Osteocyte (in vitro differentiated cells): Measurements from ENCODE around the gene DHX36. TPM values are rescaled to one million over a fixed set of nuclear protein-coding genes. Genes with fewer than 3 reads are reported as not detected.

Experiments used
- DNase-seq: peaks from one replicate; pipeline ENCODE4 v3.0.0; 2021; ENCODE audit warnings: mixed read lengths; ENCODE audit not compliant: unreplicated experiment; ENCODE audit errors: extremely low spot score
- H3K27ac Mint-ChIP-seq: one replicate; pipeline ENCODE4 v1.8.0; 2021; ENCODE audit warnings: mild to moderate bottlenecking, mixed read lengths; ENCODE audit not compliant: unreplicated experiment
- H3K27me3 Mint-ChIP-seq: one replicate; pipeline ENCODE4 v1.8.0; 2021; ENCODE audit warnings: mixed read lengths; ENCODE audit not compliant: unreplicated experiment
- H3K36me3 Mint-ChIP-seq: one replicate; pipeline ENCODE4 v1.8.0; 2021; ENCODE audit warnings: mixed read lengths; ENCODE audit not compliant: unreplicated experiment
- H3K4me1 Mint-ChIP-seq: one replicate; pipeline ENCODE4 v1.8.0; 2021; ENCODE audit warnings: mixed read lengths; ENCODE audit not compliant: unreplicated experiment
- H3K4me3 Mint-ChIP-seq: one replicate; pipeline ENCODE4 v1.8.0; 2021; ENCODE audit warnings: mild to moderate bottlenecking, moderate library complexity, mixed read lengths; ENCODE audit not compliant: unreplicated experiment
- H3K9me3 Mint-ChIP-seq: one replicate; pipeline ENCODE4 v1.8.0; 2021; ENCODE audit warnings: mixed read lengths; ENCODE audit not compliant: unreplicated experiment
- total RNA-seq: library from RNA; stranded (reverse); gene quantifications from 2 replicates; pipeline ENCODE4 v1.2.1, GENCODE V29; 2021
- TF ChIP-seq, protein P1 (sequence below): fragments of 200-600 bp; sonication (generic); IDR thresholded peaks from 2 replicates; pipeline ENCODE4 v1.5.0; 2021; ENCODE audit warnings: antibody characterized with exemption, mild to moderate bottlenecking, moderate library complexity

The DHX36 gene
- total RNA-seq, 1 donor from 2014 or later: 68.2 TPM

GRCh38 chr3:154294016-154294415, 30.3 kb downstream of the DHX36 start:
- H3K9me3 Mint-ChIP-seq: no peaks in the 10 kb centered on the region
- no peak overlapping the region for H3K4me3 Mint-ChIP-seq
- TF ChIP-seq, protein P1, sequence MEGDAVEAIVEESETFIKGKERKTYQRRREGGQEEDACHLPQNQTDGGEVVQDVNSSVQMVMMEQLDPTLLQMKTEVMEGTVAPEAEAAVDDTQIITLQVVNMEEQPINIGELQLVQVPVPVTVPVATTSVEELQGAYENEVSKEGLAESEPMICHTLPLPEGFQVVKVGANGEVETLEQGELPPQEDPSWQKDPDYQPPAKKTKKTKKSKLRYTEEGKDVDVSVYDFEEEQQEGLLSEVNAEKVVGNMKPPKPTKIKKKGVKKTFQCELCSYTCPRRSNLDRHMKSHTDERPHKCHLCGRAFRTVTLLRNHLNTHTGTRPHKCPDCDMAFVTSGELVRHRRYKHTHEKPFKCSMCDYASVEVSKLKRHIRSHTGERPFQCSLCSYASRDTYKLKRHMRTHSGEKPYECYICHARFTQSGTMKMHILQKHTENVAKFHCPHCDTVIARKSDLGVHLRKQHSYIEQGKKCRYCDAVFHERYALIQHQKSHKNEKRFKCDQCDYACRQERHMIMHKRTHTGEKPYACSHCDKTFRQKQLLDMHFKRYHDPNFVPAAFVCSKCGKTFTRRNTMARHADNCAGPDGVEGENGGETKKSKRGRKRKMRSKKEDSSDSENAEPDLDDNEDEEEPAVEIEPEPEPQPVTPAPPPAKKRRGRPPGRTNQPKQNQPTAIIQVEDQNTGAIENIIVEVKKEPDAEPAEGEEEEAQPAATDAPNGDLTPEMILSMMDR: no peak
- peaks cover 54% of the 10 kb centered on the region for H3K36me3 Mint-ChIP-seq
- no peak overlapping the region for H3K27ac Mint-ChIP-seq
- no peaks in the 10 kb centered on the region for H3K4me1 Mint-ChIP-seq
- H3K27me3 Mint-ChIP-seq: no peaks in the 10 kb centered on the region
- no peak for DNase-seq

DNA sequence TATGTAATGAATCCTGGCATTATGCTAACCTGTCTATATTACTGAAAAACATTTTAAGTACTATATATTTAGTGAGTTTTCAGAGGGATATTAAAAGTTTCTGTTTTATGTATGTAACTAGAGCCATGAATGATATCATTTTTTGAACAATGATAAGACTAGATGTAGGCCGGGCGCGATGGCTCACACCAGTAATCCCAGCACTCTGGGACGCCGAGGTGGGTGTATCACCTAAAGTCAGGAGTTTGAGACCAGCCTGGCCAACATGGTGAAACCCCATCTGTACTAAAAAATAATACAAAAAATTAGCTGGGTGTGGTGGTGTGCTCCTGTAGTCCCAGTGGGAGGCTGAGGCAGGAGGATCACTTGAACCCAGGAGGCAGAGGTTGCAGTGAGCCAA, 34.1 kb downstream of the DHX36 start:
- peaks cover 58% of the 10 kb centered on the region for H3K36me3 Mint-ChIP-seq

GRCh38 chr3:154285221-154285620, 39.1 kb downstream of the DHX36 start:
- peaks cover 65% of the 10 kb centered on the region for H3K36me3 Mint-ChIP-seq
- H3K4me3 Mint-ChIP-seq: no peak overlapping the region
- TF ChIP-seq, protein P1: no peak
- no peaks in the 10 kb centered on the region for H3K9me3 Mint-ChIP-seq
- H3K4me1 Mint-ChIP-seq: no peaks in the 10 kb centered on the region
- no peak overlapping the region for H3K27ac Mint-ChIP-seq
- H3K27me3 Mint-ChIP-seq: no peaks in the 10 kb centered on the region
- no peak for DNase-seq

More for the DNA sequence above, 34.1 kb downstream of the DHX36 start:
- TF ChIP-seq, protein P1: no peak
- Mint-ChIP-seq H3K9me3 (no peaks in the 10 kb centered on the region), H3K4me3 (no peak overlapping the region), H3K27me3 (no peaks in the 10 kb centered on the region), H3K27ac (no peak overlapping the region), H3K4me1 (no peaks in the 10 kb centered on the region)
- no peak for DNase-seq

DNA sequence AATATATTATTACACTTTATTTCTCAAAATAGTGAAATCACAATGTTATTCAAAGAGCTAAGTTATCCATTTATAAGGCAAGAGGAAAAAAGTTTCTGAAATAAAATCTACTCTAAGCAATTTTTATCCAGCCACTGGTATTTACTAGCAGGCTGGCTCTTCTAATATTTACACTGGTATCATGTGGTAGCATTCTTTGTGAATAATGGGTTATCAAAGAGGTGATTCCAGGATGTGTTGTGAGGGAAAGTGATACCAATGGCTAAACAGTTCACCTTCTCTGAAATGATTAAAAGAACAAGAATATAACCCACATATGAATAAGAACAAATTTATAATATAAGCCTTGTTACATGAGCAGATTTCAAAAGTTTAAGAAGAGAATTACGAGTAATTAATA, 44.1 kb downstream of the DHX36 start:
- DNase-seq: no peak
- no peaks in the 10 kb centered on the region for H3K4me1 Mint-ChIP-seq
- H3K36me3 Mint-ChIP-seq: peaks cover 64% of the 10 kb centered on the region
- H3K4me3 Mint-ChIP-seq: no peak overlapping the region
- no peaks in the 10 kb centered on the region for H3K27me3 Mint-ChIP-seq
- H3K27ac Mint-ChIP-seq: no peak overlapping the region
- no peaks in the 10 kb centered on the region for H3K9me3 Mint-ChIP-seq
- TF ChIP-seq, protein P1: no peak

DNA sequence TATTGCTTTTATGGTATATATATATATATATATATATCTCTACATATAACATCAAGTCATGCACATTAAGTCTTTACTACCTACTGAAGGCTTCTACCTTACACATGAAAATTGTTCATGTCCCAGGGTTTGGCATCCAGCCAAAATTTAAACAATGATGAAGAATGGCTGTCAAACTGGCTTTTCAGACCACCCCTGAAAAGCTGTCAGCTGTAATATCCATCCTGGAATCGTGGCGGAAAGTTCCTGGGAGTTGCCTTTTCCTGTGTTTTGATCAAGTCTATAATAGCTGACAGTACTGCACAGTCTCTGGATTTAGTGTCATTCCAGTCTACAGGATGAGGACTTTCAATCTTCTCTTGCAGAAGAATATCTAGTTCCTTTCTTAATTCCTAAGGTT, 48.3 kb downstream of the DHX36 start:
- peaks cover 56% of the 10 kb centered on the region for H3K36me3 Mint-ChIP-seq
- no peak overlapping the region for H3K4me3 Mint-ChIP-seq
- H3K9me3 Mint-ChIP-seq: no peaks in the 10 kb centered on the region
- DNase-seq: no peak
- no peak overlapping the region for H3K27ac Mint-ChIP-seq
- no peaks in the 10 kb centered on the region for H3K27me3 Mint-ChIP-seq
- H3K4me1 Mint-ChIP-seq: no peaks in the 10 kb centered on the region
- TF ChIP-seq, protein P1: no peak
